H1 (cell line): ENCODE data around the gene ATG9B. TPM values are rescaled to one million over a fixed set of nuclear protein-coding genes. Genes with fewer than 3 reads are reported as not detected.
A peak's percentile ranks its signal among the peaks of the same experiment; 100 is the strongest.

ENCODE experiments used
- CTCF ChIA-PET: fragments of 300-600 bp; sonication (Branson Sonifier 250); formaldehyde crosslinking; loops from one replicate; lab custom pipeline; 2021; ENCODE audit not compliant: partially characterized antibody; lab: Charles Lee
- POLR2A ChIA-PET: fragments of 300-600 bp; sonication (Branson Sonifier 250); formaldehyde crosslinking; loops from one replicate; lab custom pipeline; 2021; ENCODE audit warnings: inconsistent platforms; ENCODE audit not compliant: partially characterized antibody; lab: Charles Lee
- DNase-seq, 2 experiments: peaks; one replicate each; pipeline versions ENCODE4 v3.0.0 to v3.0.0-alpha.2; 2010 to 2022; ENCODE audit warnings: low spot score in 2 of 2, low read depth in 1 of 2, mixed read lengths in 1 of 2
- FAIRE-seq: peaks from 2 replicates; lab custom pipeline; 2011; peaks lifted over from hg19 to GRCh38; lab: Jason Lieb, UNC
- H2AFZ ChIP-seq: 2 replicates; pipeline ENCODE4 v1.8.1; 2012; ENCODE audit warnings: low read length, inconsistent platforms
- H2AK5ac ChIP-seq: 2 replicates; pipeline ENCODE4 v1.6.1; 2013; ENCODE audit warnings: low read depth, low read length
- H2BK120ac ChIP-seq: replicated peaks from 2 replicates; pipeline ENCODE3; 2013; ENCODE audit warnings: low read depth, low read length, inconsistent platforms
- H2BK12ac ChIP-seq: 2 replicates; pipeline ENCODE4 v1.6.1; 2013; ENCODE audit warnings: low read depth, low read length
- H2BK15ac ChIP-seq: 2 replicates; pipeline ENCODE4 v1.6.1; 2013; ENCODE audit warnings: low read length
- H2BK20ac ChIP-seq: 2 replicates; pipeline ENCODE4 v1.6.1; 2013; ENCODE audit warnings: low read length
- H2BK5ac ChIP-seq: 2 replicates; pipeline ENCODE4 v1.6.1; 2013; ENCODE audit warnings: low read depth, low read length
- H3K14ac ChIP-seq: 2 replicates; pipeline ENCODE4 v1.6.1; 2013; ENCODE audit warnings: inconsistent platforms; ENCODE audit not compliant: insufficient read length
- H3K18ac ChIP-seq: 2 replicates; pipeline ENCODE4 v1.6.1; 2013; ENCODE audit warnings: low read length; ENCODE audit errors: extremely low read depth
- H3K23ac ChIP-seq: 2 replicates; pipeline ENCODE4 v1.6.1; 2013; ENCODE audit warnings: inconsistent platforms; ENCODE audit not compliant: insufficient read length
- H3K23me2 ChIP-seq: 2 replicates; pipeline ENCODE4 v1.6.1; 2013; ENCODE audit warnings: low read depth, low read length
- H3K27ac ChIP-seq: 2 replicates; pipeline ENCODE4 v1.6.1; 2011; ENCODE audit warnings: low read depth, low read length, inconsistent platforms
- H3K27me3 ChIP-seq, 4 experiments: replicated peaks in 1 of 4; 1 replicate in 1 of 4; 2 replicates in 3 of 4; pipeline versions ENCODE4 v1.6.1 to v1.8.1; 2011 to 2013; ENCODE audit warnings: low read length in 3 of 4, mild to moderate bottlenecking in 3 of 4, inconsistent platforms in 2 of 4, mixed read lengths in 2 of 4, moderate library complexity in 1 of 4; ENCODE audit not compliant: control insufficient read depth in 3 of 4, insufficient read depth in 3 of 4; ENCODE audit errors: extremely low read depth in 1 of 4
- H3K36me3 ChIP-seq, 4 experiments: 2 replicates each; pipeline versions ENCODE4 v1.6.1 to v1.8.1; 2011 to 2013; ENCODE audit warnings: mild to moderate bottlenecking in 4 of 4, low read length in 3 of 4, moderate library complexity in 2 of 4, control low read depth in 1 of 4, inconsistent platforms in 1 of 4; ENCODE audit not compliant: insufficient read depth in 4 of 4, control insufficient read depth in 2 of 4
- H3K4ac ChIP-seq: replicated peaks from 2 replicates; pipeline ENCODE3; 2013; ENCODE audit warnings: low read length, low read depth, mixed read lengths, inconsistent platforms; ENCODE audit not compliant: insufficient read length
- H3K4me1 ChIP-seq, 4 experiments: replicated peaks in 1 of 4; 1 replicate in 1 of 4; 2 replicates in 3 of 4; pipeline versions ENCODE4 v1.6.1 to v1.8.1; 2011 to 2013; ENCODE audit warnings: low read length in 3 of 4, inconsistent platforms in 2 of 4, mixed read lengths in 1 of 4; ENCODE audit not compliant: insufficient read depth in 4 of 4, control insufficient read depth in 3 of 4
- H3K4me2 ChIP-seq, 2 experiments: 2 replicates each; pipeline versions ENCODE4 v1.6.1 to v1.8.1; 2011 to 2013; ENCODE audit warnings: low read depth in 2 of 2, low read length in 2 of 2, control low read depth in 1 of 2, inconsistent platforms in 1 of 2, mild to moderate bottlenecking in 1 of 2; ENCODE audit not compliant: insufficient read depth in 1 of 2
- H3K4me3 ChIP-seq, 4 experiments: fragments of 200-600, 300-600 bp in 1 of 4; sonication (generic), shearing (Covaris generic), sonication (Bioruptor Twin) in 1 of 4; 2 replicates each; pipeline versions ENCODE4 v1.5.1 to v1.8.1; 2011 to 2016; ENCODE audit warnings: low read length in 4 of 4, low read depth in 3 of 4, control low read depth in 2 of 4, inconsistent platforms in 2 of 4, mild to moderate bottlenecking in 2 of 4, mixed read lengths in 1 of 4, moderate library complexity in 1 of 4; ENCODE audit not compliant: insufficient read depth in 2 of 4; ENCODE audit errors: extremely low read depth in 1 of 4
- H3K56ac ChIP-seq: replicated peaks from 2 replicates; pipeline ENCODE3; 2013; ENCODE audit warnings: low read depth, mild to moderate bottlenecking, mixed read lengths, low read length, inconsistent platforms; ENCODE audit not compliant: insufficient read length
- H3K79me1 ChIP-seq: 2 replicates; pipeline ENCODE4 v1.6.1; 2013; ENCODE audit warnings: low read depth, low read length, control low read depth
- H3K79me2 ChIP-seq, 2 experiments: 2 replicates each; pipeline versions ENCODE4 v1.6.1 to v1.8.1; 2012 to 2013; ENCODE audit warnings: low read length in 2 of 2, mild to moderate bottlenecking in 2 of 2, inconsistent platforms in 1 of 2; ENCODE audit not compliant: insufficient read depth in 2 of 2, control insufficient read depth in 1 of 2
- H3K9ac ChIP-seq, 4 experiments: replicated peaks in 1 of 4; 1 replicate in 1 of 4; 2 replicates in 3 of 4; pipeline versions ENCODE4 v1.6.1 to v1.8.1; 2011 to 2013; ENCODE audit warnings: low read depth in 3 of 4, low read length in 3 of 4, control low read depth in 2 of 4, mild to moderate bottlenecking in 2 of 4, moderate library complexity in 2 of 4, inconsistent platforms in 1 of 4; ENCODE audit errors: extremely low read depth in 1 of 4
- H3K9me3 ChIP-seq, 2 experiments: 2 replicates each; pipeline versions ENCODE4 v1.6.1 to v1.8.1; 2012 to 2013; ENCODE audit warnings: mild to moderate bottlenecking in 2 of 2, moderate library complexity in 2 of 2, control low read depth in 1 of 2, inconsistent platforms in 1 of 2, low read depth in 1 of 2, low read length in 1 of 2, mixed read lengths in 1 of 2; ENCODE audit not compliant: insufficient read depth in 2 of 2
- H4K20me1 ChIP-seq, 2 experiments: replicated peaks in 1 of 2; 2 replicates each; pipeline versions ENCODE3 to v1.8.1; 2011 to 2013; ENCODE audit warnings: inconsistent platforms in 2 of 2, low read length in 2 of 2, mild to moderate bottlenecking in 1 of 2; ENCODE audit not compliant: insufficient read depth in 2 of 2, control insufficient read depth in 1 of 2
- H4K5ac ChIP-seq: 2 replicates; pipeline ENCODE4 v1.6.1; 2013; ENCODE audit warnings: low read length, low read depth, mixed read lengths, inconsistent platforms; ENCODE audit not compliant: insufficient read length
- H4K8ac ChIP-seq: 2 replicates; pipeline ENCODE4 v1.8.0; 2013; ENCODE audit warnings: mild to moderate bottlenecking, moderate library complexity, low read length, inconsistent platforms; ENCODE audit not compliant: insufficient read depth; ENCODE audit errors: extremely low read depth
- H4K91ac ChIP-seq: replicated peaks from 2 replicates; pipeline ENCODE3; 2013; ENCODE audit warnings: low read length, mixed read lengths, inconsistent platforms; ENCODE audit not compliant: insufficient read length
- CTBP2 ChIP-seq: IDR thresholded peaks from 2 replicates; pipeline ENCODE4 v1.7.0; 2011; ENCODE audit warnings: borderline replicate concordance, mild to moderate bottlenecking, moderate library complexity, mixed read lengths, low read length; ENCODE audit not compliant: insufficient read depth, insufficient read length
- NANOG ChIP-seq: IDR thresholded peaks from 2 replicates; pipeline ENCODE4 v1.6.1; 2011; ENCODE audit warnings: low read length, low read depth, mild to moderate bottlenecking, inconsistent platforms; ENCODE audit not compliant: insufficient read depth, poor library complexity, severe bottlenecking
- WGBS, 2 experiments: shearing (Covaris generic) in 1 of 2; methylation state at CpG; one replicate each; pipeline versions ENCODE4 v1.1.6 to v1.1.7; 2013 to 2015; ENCODE audit warnings: low lambda C conversion rate in 2 of 2, mixed read lengths in 2 of 2, inconsistent platforms in 1 of 2, low coverage in 1 of 2, missing lambda C conversion rate in 1 of 2; ENCODE audit not compliant: insufficient replicate concordance in 2 of 2, insufficient coverage in 1 of 2, insufficient read length in 1 of 2; ENCODE audit errors: extremely low coverage in 1 of 2, missing lambda C conversion rate in 1 of 2; 5-methylcytosine and 5-hydroxymethylcytosine counted together
- polyA plus RNA-seq, 7 experiments: library from polyadenylated mRNA; depleted of rRNA in 3 of 7; stranded (reverse) in 5 of 7; unstranded in 2 of 7; fragments of >200 nt in 5 of 7; fragments of 200-250 nt in 2 of 7; gene quantifications; 1 replicate in 5 of 7; 2 replicates in 1 of 7; 4 replicates in 1 of 7; pipeline versions ENCODE4 v1.2.1 to v1.2.3, GENCODE V29; 2011 to 2013; ENCODE audit warnings: missing spikeins in 2 of 7, mixed read lengths in 2 of 7
- total RNA-seq: library from RNA; stranded (reverse); fragmentation: NEBNext Ultra II Directional; extraction: Animal tissue kit (Norgen Biotek cat#: 25700); gene quantifications from 2 replicates; pipeline ENCODE4 v1.2.1, GENCODE V29; 2021

The ATG9B gene
- total and polyA plus RNA-seq, 2 of the 8 experiments (the other 6 are each of a cell fraction or from before 2014, with no cell fraction given) = 1.4 to 2.3 TPM

- Histone ChIP-seq H3K18ac (no peak overlapping the region), H3K9ac (no peak overlapping the region), H3K79me2 (no peaks in the 10 kb centered on the region), H2AK5ac (no peak overlapping the region), H2AFZ (no peak overlapping the region), H3K4me1 (peaks cover 4 to 26% (median 13%) of the 10 kb centered on the region in 4 experiments), H3K9me3 (no peaks in the 10 kb centered on the region), H3K79me1 (no peaks in the 10 kb centered on the region), H2BK20ac (no peak overlapping the region), H4K5ac (no peak overlapping the region), H3K4me2 (no peak overlapping the region), H4K91ac (no peak overlapping the region), H4K8ac (no peak overlapping the region), H3K23me2 (peaks cover 6% of the 10 kb centered on the region; the same call in 1 of the 2 replicates), H2BK120ac (no peak overlapping the region), H3K56ac (no peak overlapping the region), H2BK5ac (peak overlapping the region; percentile 26; the same call in 1 of the 2 replicates), H2BK15ac (no peak overlapping the region), H3K4me3 (no peak overlapping the region), H4K20me1 (no peaks in the 10 kb centered on the region), H3K4ac (no peak overlapping the region), H3K27ac (no peak overlapping the region), H2BK12ac (no peak overlapping the region), H3K27me3 (no peaks in the 10 kb centered on the region), H3K14ac (no peak overlapping the region), H3K36me3 (no peaks in the 10 kb centered on the region), H3K23ac (no peak overlapping the region)
- no peak for DNase-seq
- FAIRE-seq = no peak
- POLR2A ChIA-PET = interaction anchor here (1.0 to 1.6 kb wide), 2 partner anchors 12 to 17 kb away, joined by 3 to 4 read pairs; no protein-coding TSS in a partner anchor
- CTCF ChIA-PET = interaction anchor here (0.9 to 5.7 kb wide), 10 partner anchors 8 to 115 kb away, joined by 3 to 56 read pairs (median 5); no protein-coding TSS in a partner anchor
- WGBS, 2 experiments = 86% methylated on average over 7 of the region's 8 CpGs; no CpG with 5 or more reads in 1 of the 2 experiments
- TF ChIP-seq CTBP2 (no peak), NANOG (no peak)
Observed at GRCh38 chr7:150997075-150997511, 27.2 kb downstream of the ATG9B start.
